Lower leg skin (tissue), 4 donors: ENCODE results near the gene DTX4. TPM values are rescaled to one million over a fixed set of nuclear protein-coding genes. Genes with fewer than 3 reads are reported as not detected.
A peak's percentile ranks its signal among the peaks of the same experiment; 100 is the strongest.

Experiments used
- DNase-seq, 2 donors: peaks; one replicate each; pipeline ENCODE4 v3.0.0-alpha.2; 2019; ENCODE audit warnings: low spot score in 2 of 2
- H3K4me3 ChIP-seq: fragments of 200-600 bp; sonication (generic); 2 replicates; pipeline ENCODE4 v1.5.1; 2017; ENCODE audit warnings: mild to moderate bottlenecking, low read depth; ENCODE audit not compliant: poor library complexity, severe bottlenecking
- CTCF ChIP-seq, 3 donors: fragments of 450-650 bp; IDR thresholded peaks; one replicate each; pipeline ENCODE4 v1.5.1; 2016; ENCODE audit warnings: antibody characterized with exemption in 3 of 3, mild to moderate bottlenecking in 3 of 3, moderate library complexity in 2 of 3
- POLR2A ChIP-seq, 2 donors: fragments of 450-650 bp; IDR thresholded peaks; one replicate each; pipeline ENCODE4 v1.6.1; 2016 to 2017; ENCODE audit warnings: antibody characterized with exemption in 2 of 2, mild to moderate bottlenecking in 1 of 2, moderate library complexity in 1 of 2
- WGBS, 2 donors: methylation state at CpG; one replicate each; pipeline ENCODE4 v1.1.5; 2018; 5-methylcytosine and 5-hydroxymethylcytosine counted together
- intact Hi-C: fragments of 100-400 bp; cut with DNase I; formaldehyde crosslinking; loops from one replicate; pipeline ENCODE4 v1.15.0; 2023; ENCODE audit warnings: low total_unique reads
- total RNA-seq, 4 donors: library from RNA; depleted of rRNA; stranded (reverse); fragments of >200 nt; gene quantifications; one replicate each; pipeline ENCODE4 v1.1.0, GENCODE V29; 2016

The DTX4 gene
- total RNA-seq, 4 donors from 2014 or later, result 1.2 to 6.4 (median 3.4) TPM

- TF ChIP-seq POLR2A (IDR thresholded peaks at IDR 0.05) (no peak), CTCF (IDR thresholded peaks at IDR 0.05) (peak in 1 of 3 donors; percentile 70)
Observed at GRCh38 chr11:59207988-59208451, 36.1 kb downstream of the DTX4 start.

GRCh38 chr11:59208956-59209355 is 37.0 kb downstream of the DTX4 start:
- 42 to 73% methylated on average over 2 of the region's 2 CpGs for WGBS, 2 donors
- TF ChIP-seq POLR2A (IDR thresholded peaks at IDR 0.05) (no peak), CTCF (IDR thresholded peaks at IDR 0.05) (no peak)
- no peak overlapping the region for H3K4me3 ChIP-seq
- intact Hi-C loops, result no loop called here
- no peak for DNase-seq

More at GRCh38 chr11:59207988-59208451, 36.1 kb downstream of the DTX4 start:
- WGBS, 2 donors, result 9 to 11% methylated on average over 5 of the region's 5 CpGs
- DNase-seq, result no peak
- H3K4me3 ChIP-seq, result no peak overlapping the region
- intact Hi-C loops, result loop anchor here (2.0 kb wide), 1 partner anchor 37 kb away; no protein-coding TSS in a partner anchor

- TF ChIP-seq POLR2A (IDR thresholded peaks at IDR 0.05) (no peak), CTCF (IDR thresholded peaks at IDR 0.05) (no peak)
- H3K4me3 ChIP-seq, result no peak overlapping the region
Observed at GRCh38 chr11:59212222-59212621, 40.3 kb downstream of the DTX4 start.

GRCh38 chr11:59212744-59213631 is 41.1 kb downstream of the DTX4 start, which contains the start of gene MPEG1:
Gene MPEG1 (minus strand): TSS chr11:59212927. CDS start chr11:59212865, 62 bp downstream.
- TF ChIP-seq POLR2A (IDR thresholded peaks at IDR 0.05) (no peak), CTCF (IDR thresholded peaks at IDR 0.05) (no peak)
- WGBS, 2 donors, result 80 to 82% methylated on average over 10 of the region's 10 CpGs
- intact Hi-C loops, result no loop called here
- DNase-seq, result no peak
- no peak within 1 kb of the TSS for H3K4me3 ChIP-seq

More at GRCh38 chr11:59212222-59212621, 40.3 kb downstream of the DTX4 start:
- intact Hi-C loops, result no loop called here
- 88 to 91% methylated on average over 7 of the region's 7 CpGs for WGBS, 2 donors
- DNase-seq, result no peak

GRCh38 chr11:59214141-59214893 is 42.4 kb downstream of the DTX4 start:
- TF ChIP-seq POLR2A (IDR thresholded peaks at IDR 0.05) (no peak), CTCF (IDR thresholded peaks at IDR 0.05) (no peak)
- H3K4me3 ChIP-seq, result no peak overlapping the region
- DNase-seq, result no peak
- intact Hi-C loops, result no loop called here
- 81 to 91% methylated on average over 2 of the region's 2 CpGs for WGBS, 2 donors
